NCI-H2196 (cell line): ENCODE data around the gene GRM2.
"Not testable (repeated sequence)": the region's sequence is repeated elsewhere in the genome, so short reads cannot be mapped to it uniquely, and the experiment has no call there.

Experiments used
- DNase-seq: peaks from one replicate; lab custom pipeline; 2025; ENCODE audit not compliant: unreplicated experiment; lab: John Stamatoyannopoulos, UW

The GRM2 gene

GRCh38 chr3:51721062-51721745 is 14.3 kb downstream of the GRM2 start:
- no peak for DNase-seq

- no peak for DNase-seq
Measured at GRCh38 chr3:51722362-51722761, 15.5 kb downstream of the GRM2 start.

GRCh38 chr3:51727500-51727899 is 20.6 kb downstream of the GRM2 start:
- DNase-seq = no peak

GRCh38 chr3:51729042-51729633 is 22.3 kb downstream of the GRM2 start:
- DNase-seq = no peak

GRCh38 chr3:51733859-51734571 is 27.1 kb downstream of the GRM2 start:
- DNase-seq = no peak

- DNase-seq = no peak
Measured at GRCh38 chr3:51734572-51734907, 27.7 kb downstream of the GRM2 start.

GRCh38 chr3:51735039-51735438 is 28.2 kb downstream of the GRM2 start:
- DNase-seq = no peak

GRCh38 chr3:51735950-51736349 is 29.1 kb downstream of the GRM2 start:
- no peak for DNase-seq

GRCh38 chr3:51739110-51739509 is 32.2 kb downstream of the GRM2 start:
- no peak for DNase-seq

GRCh38 chr3:51742320-51742719 is 35.5 kb downstream of the GRM2 start:
- not testable (repeated sequence) for DNase-seq

GRCh38 chr3:51742978-51743377 is 36.1 kb downstream of the GRM2 start:
- DNase-seq = not testable (repeated sequence)

- DNase-seq = no peak
Measured at GRCh38 chr3:51747840-51748239, 41.0 kb downstream of the GRM2 start.

GRCh38 chr3:51748327-51748726 is 41.5 kb downstream of the GRM2 start:
- DNase-seq = no peak

- no peak for DNase-seq
Measured at GRCh38 chr3:51750878-51751277, 44.0 kb downstream of the GRM2 start.

GRCh38 chr3:51751287-51751686 is 44.4 kb downstream of the GRM2 start:
- DNase-seq = no peak

GRCh38 chr3:51753763-51754750 is 47.2 kb downstream of the GRM2 start:
- DNase-seq = not testable (repeated sequence)

- no peak for DNase-seq
Measured at GRCh38 chr3:51759203-51759602, 52.3 kb downstream of the GRM2 start.
